PC-9 (cell line): ENCODE results near the gene NR3C1. TPM values are rescaled to one million over a fixed set of nuclear protein-coding genes. Genes with fewer than 3 reads are reported as not detected.
A peak's percentile ranks its signal among the peaks of the same experiment; 100 is the strongest.

Source experiments
- BruUV-seq: library from RNA; stranded (reverse); fragments of 400-500 nt; replicated peaks from 2 replicates; lab custom pipeline; 2021; lab: Mats Ljungman, UMichigan
- CTCF ChIA-PET: fragments of 300-600 bp; sonication (Branson Sonifier 250); formaldehyde crosslinking; loops from one replicate; lab custom pipeline; 2022; ENCODE audit warnings: antibody characterized with exemption; lab: Charles Lee
- POLR2A ChIA-PET: fragments of 300-600 bp; sonication (Branson Sonifier 250); formaldehyde crosslinking; loops from one replicate; lab custom pipeline; 2022; ENCODE audit warnings: antibody characterized with exemption; ENCODE audit not compliant: unreplicated experiment; lab: Charles Lee
- DNase-seq, 2 experiments: peaks; one replicate each; pipeline versions ENCODE4 v3.0.0 to v3.0.0-alpha.2; 2015 to 2022; ENCODE audit warnings: mixed read lengths in 1 of 2
- H2AFZ ChIP-seq: fragments of 200-600 bp; sonication (generic); 2 replicates; pipeline ENCODE4 v1.8.1; 2017; ENCODE audit warnings: antibody characterized with exemption
- H3F3A ChIP-seq: fragments of 200-600 bp; sonication (generic); 2 replicates; pipeline ENCODE4 v1.8.1; 2017; ENCODE audit warnings: antibody characterized with exemption, mild to moderate bottlenecking, low read depth; ENCODE audit not compliant: insufficient read depth
- H3K27ac ChIP-seq: fragments of 200-600 bp; sonication (generic); 2 replicates; pipeline ENCODE4 v1.6.1; 2016; ENCODE audit warnings: mixed run types
- H3K27me3 ChIP-seq: fragments of 200-600 bp; sonication (generic); 2 replicates; pipeline ENCODE4 v1.6.1; 2016; ENCODE audit warnings: low read depth, mixed run types; ENCODE audit not compliant: insufficient read depth
- H3K36me3 ChIP-seq: fragments of 200-600 bp; sonication (generic); 2 replicates; pipeline ENCODE4 v1.6.1; 2016; ENCODE audit warnings: low read depth, mixed run types
- H3K4me1 ChIP-seq: fragments of 200-600 bp; sonication (generic); replicated peaks from 2 replicates; pipeline ENCODE4 v1.6.1; 2016; ENCODE audit warnings: mixed run types; ENCODE audit not compliant: insufficient read depth
- H3K4me2 ChIP-seq: fragments of 200-600 bp; sonication (generic); 2 replicates; pipeline ENCODE4 v1.6.1; 2017; ENCODE audit warnings: mixed run types
- H3K4me3 ChIP-seq: fragments of 200-600 bp; sonication (generic); 2 replicates; pipeline ENCODE4 v1.6.1; 2016; ENCODE audit warnings: mixed run types
- H3K79me2 ChIP-seq: fragments of 200-600 bp; sonication (generic); 2 replicates; pipeline ENCODE4 v1.6.1; 2017; ENCODE audit warnings: low read depth, mixed run types
- H3K9me2 ChIP-seq: fragments of 200-600 bp; sonication (generic); 2 replicates; pipeline ENCODE4 v1.8.1; 2017; ENCODE audit warnings: mild to moderate bottlenecking; ENCODE audit not compliant: insufficient read depth
- H3K9me3 ChIP-seq: fragments of 200-600 bp; sonication (generic); 2 replicates; pipeline ENCODE4 v1.8.1; 2016; ENCODE audit warnings: low read depth; ENCODE audit not compliant: insufficient read depth
- H4K20me1 ChIP-seq: fragments of 200-600 bp; sonication (generic); 2 replicates; pipeline ENCODE4 v1.8.1; 2017; ENCODE audit not compliant: insufficient read depth
- CTCF ChIP-seq: fragments of 200-600 bp; sonication (generic); conservative IDR thresholded peaks from 2 replicates; pipeline ENCODE4 v1.6.1; 2017; ENCODE audit warnings: mixed run types, antibody characterized with exemption, mild to moderate bottlenecking, moderate library complexity
- EZH2 ChIP-seq: fragments of 200-600 bp; sonication (generic); IDR thresholded peaks from 2 replicates; pipeline ENCODE4 v1.8.0; 2017; ENCODE audit warnings: antibody characterized with exemption, low read depth
- intact Hi-C: fragments of 100-400 bp; cut with micrococcal nuclease; formaldehyde crosslinking; loops from one replicate; pipeline ENCODE4 v1.10.0; 2022; ENCODE audit not compliant: unreplicated experiment
- total RNA-seq: library from RNA; stranded (reverse); gene quantifications from 2 replicates; pipeline ENCODE4 v1.2.3, GENCODE V29; 2021

NR3C1 gene
- total RNA-seq, 1 experiment from 2014 or later: 52.8 TPM

- TF ChIP-seq EZH2 (no peak), CTCF (no peak)
- BruUV-seq: no TSS peak
- POLR2A ChIA-PET: no interaction called here
- Histone ChIP-seq H3K79me2 (peaks cover 50% of the 10 kb centered on the region), H3K27ac (no peak overlapping the region), H3F3A (no peaks in the 10 kb centered on the region), H3K4me1 (peaks cover 24% of the 10 kb centered on the region), H3K9me2 (no peaks in the 10 kb centered on the region), H4K20me1 (no peaks in the 10 kb centered on the region), H3K9me3 (no peaks in the 10 kb centered on the region), H3K27me3 (no peaks in the 10 kb centered on the region), H3K4me2 (no peak overlapping the region), H2AFZ (no peak overlapping the region), H3K36me3 (no peaks in the 10 kb centered on the region), H3K4me3 (no peak overlapping the region)
- CTCF ChIA-PET: interaction anchor here (0.5 kb wide), 1 partner anchor 10 kb away, joined by 10 read pairs; no protein-coding TSS in a partner anchor
- intact Hi-C loops: no loop called here
- DNase-seq: no peak
Measured at GRCh38 chr5:143350751-143351602, 52.5 kb downstream of the NR3C1 start.

- Histone ChIP-seq H2AFZ (no peak overlapping the region), H3F3A (no peaks in the 10 kb centered on the region), H3K4me3 (no peak overlapping the region), H3K4me1 (peaks cover 18% of the 10 kb centered on the region), H3K79me2 (peaks cover 49% of the 10 kb centered on the region), H3K9me2 (no peaks in the 10 kb centered on the region), H3K27ac (no peak overlapping the region), H3K9me3 (no peaks in the 10 kb centered on the region), H4K20me1 (no peaks in the 10 kb centered on the region), H3K27me3 (no peaks in the 10 kb centered on the region), H3K4me2 (no peak overlapping the region), H3K36me3 (no peaks in the 10 kb centered on the region)
- ChIA-PET POLR2A (no interaction called here), CTCF (interaction anchor here (0.5 kb wide), 1 partner anchor 10 kb away, joined by 10 read pairs; no protein-coding TSS in a partner anchor)
- DNase-seq: no peak
- no TSS peak for BruUV-seq
- intact Hi-C loops: no loop called here
- TF ChIP-seq EZH2: no peak
- no peak for TF ChIP-seq CTCF
Measured at GRCh38 chr5:143350341-143350740, 53.1 kb downstream of the NR3C1 start.

GRCh38 chr5:143349177-143349576, 54.3 kb downstream of the NR3C1 start:
- Histone ChIP-seq H3K4me1 (peaks cover 11% of the 10 kb centered on the region), H3K9me3 (no peaks in the 10 kb centered on the region), H3K79me2 (peaks cover 38% of the 10 kb centered on the region), H4K20me1 (no peaks in the 10 kb centered on the region), H3F3A (no peaks in the 10 kb centered on the region), H3K36me3 (no peaks in the 10 kb centered on the region), H3K27me3 (no peaks in the 10 kb centered on the region), H3K4me2 (no peak overlapping the region), H2AFZ (no peak overlapping the region), H3K9me2 (no peaks in the 10 kb centered on the region), H3K4me3 (no peak overlapping the region), H3K27ac (0 out of 2 replicates have a peak overlapping the region, but pooled peaks have one; percentile 13)
- no peak for DNase-seq
- intact Hi-C loops: no loop called here
- CTCF ChIA-PET: no interaction called here
- POLR2A ChIA-PET: no interaction called here
- TF ChIP-seq CTCF (no peak), EZH2 (no peak)
- no TSS peak for BruUV-seq
